Trophoblast cell (in vitro differentiated cells and primary cell): ENCODE results near the gene PHF21A.

Source experiments
- DNase-seq, 2 donors: peaks; one replicate each; pipeline ENCODE4 v3.0.0-alpha.2; 2016
- H2AFZ ChIP-seq: 2 replicates; pipeline ENCODE4 v1.6.1; 2013; ENCODE audit warnings: low read length, moderate library complexity, mild to moderate bottlenecking; ENCODE audit not compliant: insufficient read depth, poor library complexity
- H2AK5ac ChIP-seq: 2 replicates; pipeline ENCODE4 v1.6.1; 2013; ENCODE audit warnings: mild to moderate bottlenecking, low read length
- H2BK120ac ChIP-seq: 2 replicates; pipeline ENCODE4 v1.6.1; 2013; ENCODE audit warnings: low read length, mild to moderate bottlenecking, moderate library complexity; ENCODE audit not compliant: insufficient read depth, poor library complexity
- H2BK12ac ChIP-seq: 2 replicates; pipeline ENCODE4 v1.6.1; 2013; ENCODE audit warnings: mild to moderate bottlenecking, low read length, moderate library complexity
- H2BK5ac ChIP-seq: 2 replicates; pipeline ENCODE4 v1.6.1; 2013; ENCODE audit warnings: low read length, low read depth, moderate library complexity, mild to moderate bottlenecking; ENCODE audit not compliant: poor library complexity
- H3K14ac ChIP-seq: 2 replicates; pipeline ENCODE4 v1.6.1; 2013; ENCODE audit warnings: mild to moderate bottlenecking, low read length
- H3K18ac ChIP-seq: 2 replicates; pipeline ENCODE4 v1.6.1; 2013; ENCODE audit warnings: mild to moderate bottlenecking, low read length
- H3K23ac ChIP-seq: 2 replicates; pipeline ENCODE4 v1.6.1; 2013; ENCODE audit warnings: low read length
- H3K27ac ChIP-seq: 2 replicates; pipeline ENCODE4 v1.5.1; 2013; ENCODE audit warnings: low read depth, mild to moderate bottlenecking, inconsistent platforms, low read length, moderate library complexity
- H3K27me3 ChIP-seq: 2 replicates; pipeline ENCODE4 v1.6.1; 2013; ENCODE audit warnings: inconsistent platforms, mild to moderate bottlenecking, low read length, moderate library complexity; ENCODE audit not compliant: insufficient read depth
- H3K36me3 ChIP-seq, 2 experiments: 1 replicate in 1 of 2; 2 replicates in 1 of 2; pipeline ENCODE4 v1.6.1; 2013; ENCODE audit warnings: low read length in 2 of 2, mild to moderate bottlenecking in 2 of 2, moderate library complexity in 1 of 2; ENCODE audit not compliant: insufficient read depth in 2 of 2, control insufficient read depth in 1 of 2
- H3K4ac ChIP-seq: 2 replicates; pipeline ENCODE4 v1.6.1; 2013; ENCODE audit warnings: low read depth, mild to moderate bottlenecking, low read length, moderate library complexity
- H3K4me1 ChIP-seq, 2 experiments: 1 replicate in 1 of 2; 2 replicates in 1 of 2; pipeline ENCODE4 v1.6.1; 2013; ENCODE audit warnings: low read length in 2 of 2, mild to moderate bottlenecking in 2 of 2, moderate library complexity in 1 of 2; ENCODE audit not compliant: insufficient read depth in 2 of 2, control insufficient read depth in 1 of 2
- H3K4me2 ChIP-seq: 2 replicates; pipeline ENCODE4 v1.6.1; 2013; ENCODE audit warnings: inconsistent platforms, mild to moderate bottlenecking, low read length, moderate library complexity
- H3K4me3 ChIP-seq: 2 replicates; pipeline ENCODE4 v1.5.1; 2013; ENCODE audit warnings: mild to moderate bottlenecking, low read depth, low read length, inconsistent platforms
- H3K79me1 ChIP-seq: one replicate; pipeline ENCODE4 v1.6.1; 2013; ENCODE audit warnings: low read length
- H3K79me2 ChIP-seq: 2 replicates; pipeline ENCODE4 v1.6.1; 2013; ENCODE audit warnings: low read length, mild to moderate bottlenecking; ENCODE audit not compliant: control insufficient read depth, insufficient read depth, poor library complexity
- H3K9ac ChIP-seq: 2 replicates; pipeline ENCODE4 v1.6.1; 2013; ENCODE audit warnings: mild to moderate bottlenecking, low read length
- H3K9me3 ChIP-seq: 2 replicates; pipeline ENCODE4 v1.6.1; 2013; ENCODE audit warnings: low read depth, mild to moderate bottlenecking, control low read depth, inconsistent platforms, low read length; ENCODE audit not compliant: insufficient read depth
- H4K12ac ChIP-seq: 2 replicates; pipeline ENCODE4 v1.6.1; 2013; ENCODE audit warnings: low read depth, mild to moderate bottlenecking, low read length, moderate library complexity
- H4K8ac ChIP-seq: 2 replicates; pipeline ENCODE4 v1.6.1; 2013; ENCODE audit warnings: low read depth, mild to moderate bottlenecking, low read length, moderate library complexity
- H4K91ac ChIP-seq: one replicate; pipeline ENCODE4 v1.6.1; 2013; ENCODE audit warnings: low read depth, mild to moderate bottlenecking, low read length, moderate library complexity
- WGBS: extraction: QIAGEN DNeasy Blood & Tissue Kit; methylation state at CpG from one replicate; pipeline ENCODE4 v1.1.7; 2013; ENCODE audit warnings: missing lambda C conversion rate; ENCODE audit not compliant: insufficient read length, insufficient coverage; ENCODE audit errors: extremely low coverage; 5-methylcytosine and 5-hydroxymethylcytosine counted together

Gene PHF21A

GRCh38 chr11:45968901-45969300, 152.4 kb downstream of the PHF21A start:
- Histone ChIP-seq H2BK5ac (no peak overlapping the region), H4K91ac (no peak overlapping the region), H3K79me2 (no peaks in the 10 kb centered on the region), H3K4me2 (no peak overlapping the region), H3K79me1 (no peaks in the 10 kb centered on the region), H2AFZ (no peak overlapping the region), H3K4me1 (no peaks in the 10 kb centered on the region), H3K23ac (no peak overlapping the region), H3K9ac (no peak overlapping the region), H3K4ac (no peak overlapping the region), H4K12ac (no peak overlapping the region), H3K14ac (no peak overlapping the region), H3K27me3 (no peaks in the 10 kb centered on the region), H3K9me3 (no peaks in the 10 kb centered on the region), H2BK12ac (no peak overlapping the region), H3K18ac (no peak overlapping the region), H2AK5ac (no peak overlapping the region), H3K36me3 (peaks cover 0 to 13% of the 10 kb centered on the region in 2 experiments), H4K8ac (no peak overlapping the region), H3K27ac (no peak overlapping the region), H2BK120ac (no peak overlapping the region), H3K4me3 (no peak overlapping the region)
- WGBS: no CpG with 5 or more reads among the region's 2 CpGs
- peak in 1 of 2 donors; percentile 10 for DNase-seq

- Histone ChIP-seq H3K79me1 (no peaks in the 10 kb centered on the region), H3K9ac (no peak overlapping the region), H4K91ac (no peak overlapping the region), H3K4ac (no peak overlapping the region), H3K27ac (no peak overlapping the region), H3K18ac (no peak overlapping the region), H3K4me2 (no peak overlapping the region), H2BK12ac (no peak overlapping the region), H2BK5ac (no peak overlapping the region), H3K79me2 (no peaks in the 10 kb centered on the region), H2AFZ (no peak overlapping the region), H2BK120ac (no peak overlapping the region), H3K4me3 (no peak overlapping the region), H2AK5ac (no peak overlapping the region), H4K12ac (no peak overlapping the region), H3K23ac (no peak overlapping the region), H3K14ac (no peak overlapping the region), H3K9me3 (no peaks in the 10 kb centered on the region), H3K27me3 (no peaks in the 10 kb centered on the region), H4K8ac (no peak overlapping the region), H3K36me3 (peaks cover 0 to 13% of the 10 kb centered on the region in 2 experiments), H3K4me1 (no peaks in the 10 kb centered on the region)
- DNase-seq: no peak
- WGBS: no CpG with 5 or more reads among the region's 2 CpGs
Observed at GRCh38 chr11:45967506-45967905, 153.7 kb downstream of the PHF21A start.

- Histone ChIP-seq H3K79me2 (no peaks in the 10 kb centered on the region), H3K14ac (no peak overlapping the region), H3K4me1 (no peaks in the 10 kb centered on the region), H2BK5ac (no peak overlapping the region), H2BK12ac (no peak overlapping the region), H4K91ac (no peak overlapping the region), H4K12ac (no peak overlapping the region), H3K36me3 (peaks cover 0 to 12% of the 10 kb centered on the region in 2 experiments), H3K18ac (no peak overlapping the region), H2AFZ (no peak overlapping the region), H3K9me3 (no peaks in the 10 kb centered on the region), H2BK120ac (no peak overlapping the region), H3K4me2 (no peak overlapping the region), H2AK5ac (no peak overlapping the region), H3K4ac (no peak overlapping the region), H3K79me1 (no peaks in the 10 kb centered on the region), H4K8ac (no peak overlapping the region), H3K23ac (no peak overlapping the region), H3K27me3 (no peaks in the 10 kb centered on the region), H3K27ac (no peak overlapping the region), H3K9ac (no peak overlapping the region), H3K4me3 (no peak overlapping the region)
- no CpG with 5 or more reads among the region's 9 CpGs for WGBS
- peak; percentile 42 to 83 for DNase-seq
Observed at GRCh38 chr11:45964911-45965389, 156.3 kb downstream of the PHF21A start.

- Histone ChIP-seq H3K36me3 (peaks cover 0 to 9% of the 10 kb centered on the region in 2 experiments), H4K12ac (no peak overlapping the region), H2BK12ac (no peak overlapping the region), H3K4me3 (no peak overlapping the region), H3K9me3 (no peaks in the 10 kb centered on the region), H3K14ac (no peak overlapping the region), H3K23ac (no peak overlapping the region), H3K79me1 (no peaks in the 10 kb centered on the region), H3K18ac (no peak overlapping the region), H3K9ac (no peak overlapping the region), H2AK5ac (no peak overlapping the region), H2AFZ (no peak overlapping the region), H4K91ac (no peak overlapping the region), H3K4me1 (no peaks in the 10 kb centered on the region), H2BK120ac (no peak overlapping the region), H3K79me2 (no peaks in the 10 kb centered on the region), H3K27ac (no peak overlapping the region), H4K8ac (no peak overlapping the region), H3K4me2 (no peak overlapping the region), H3K27me3 (no peaks in the 10 kb centered on the region), H3K4ac (no peak overlapping the region), H2BK5ac (no peak overlapping the region)
- WGBS: no CpG with 5 or more reads among the region's 7 CpGs
- DNase-seq: no peak
Observed at GRCh38 chr11:45961751-45962240, 159.5 kb downstream of the PHF21A start.
